Activated T-helper 17 cell treated with anti-CD3 and anti-CD28 coated beads, Interleukin-2, amount 50 U/mL, for 72 hours (primary cell): ENCODE data around the gene CRCP. TPM values are rescaled to one million over a fixed set of nuclear protein-coding genes. Genes with fewer than 3 reads are reported as not detected.
A peak's percentile ranks its signal among the peaks of the same experiment; 100 is the strongest.

ENCODE experiments used
- ATAC-seq: fragments of 150-1000 bp; cut with Tn5 transposase; replicated peaks from 2 replicates; pipeline ENCODE4 v1.10.0; 2021; ENCODE audit warnings: mild to moderate bottlenecking, moderate library complexity
- H3K27ac Mint-ChIP-seq: one replicate; pipeline ENCODE4 v1.8.0; 2022; ENCODE audit warnings: mixed read lengths
- H3K27me3 Mint-ChIP-seq: one replicate; pipeline ENCODE4 v1.8.0; 2022; ENCODE audit warnings: mixed read lengths
- H3K36me3 Mint-ChIP-seq: one replicate; pipeline ENCODE4 v1.8.0; 2022; ENCODE audit warnings: low read depth, mild to moderate bottlenecking, mixed read lengths
- H3K4me1 Mint-ChIP-seq: one replicate; pipeline ENCODE4 v1.8.0; 2022; ENCODE audit warnings: mixed read lengths
- H3K4me3 Mint-ChIP-seq: one replicate; pipeline ENCODE4 v1.8.0; 2022; ENCODE audit warnings: mild to moderate bottlenecking, mixed read lengths
- H3K9me3 Mint-ChIP-seq: one replicate; pipeline ENCODE4 v1.8.0; 2022; ENCODE audit warnings: mixed read lengths
- total RNA-seq, 2 donors: library from RNA; stranded (reverse); gene quantifications; one replicate each; pipeline ENCODE4 v1.2.3, GENCODE V29; 2022

CRCP gene
- total RNA-seq, 2 donors from 2014 or later = 19.6 to 25.7 TPM

DNA sequence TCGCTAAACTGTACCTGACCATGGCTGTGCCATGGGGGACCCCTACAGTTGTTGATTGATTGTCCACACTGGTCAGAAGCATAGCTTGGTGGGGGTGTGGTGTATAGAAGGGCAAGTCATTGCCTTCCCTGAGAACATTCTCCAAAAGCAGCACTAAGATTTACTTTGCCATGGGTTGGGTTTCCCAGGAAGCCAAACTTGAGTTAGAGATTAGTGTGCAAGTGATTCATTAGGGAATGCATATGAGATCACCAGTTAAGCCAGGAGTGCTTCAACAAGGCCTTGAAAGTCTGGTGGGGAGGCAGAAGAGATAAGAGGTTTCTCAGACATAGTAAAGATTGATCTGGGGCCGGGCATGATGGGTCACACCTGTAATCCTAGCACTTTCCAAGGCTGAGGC, 69.1 kb downstream of the CRCP start:
- ATAC-seq = no peak
- Mint-ChIP-seq H3K27ac (no peak overlapping the region), H3K27me3 (peaks cover 3% of the 10 kb centered on the region), H3K4me3 (no peak overlapping the region), H3K4me1 (no peaks in the 10 kb centered on the region), H3K36me3 (no peaks in the 10 kb centered on the region), H3K9me3 (no peaks in the 10 kb centered on the region)

DNA sequence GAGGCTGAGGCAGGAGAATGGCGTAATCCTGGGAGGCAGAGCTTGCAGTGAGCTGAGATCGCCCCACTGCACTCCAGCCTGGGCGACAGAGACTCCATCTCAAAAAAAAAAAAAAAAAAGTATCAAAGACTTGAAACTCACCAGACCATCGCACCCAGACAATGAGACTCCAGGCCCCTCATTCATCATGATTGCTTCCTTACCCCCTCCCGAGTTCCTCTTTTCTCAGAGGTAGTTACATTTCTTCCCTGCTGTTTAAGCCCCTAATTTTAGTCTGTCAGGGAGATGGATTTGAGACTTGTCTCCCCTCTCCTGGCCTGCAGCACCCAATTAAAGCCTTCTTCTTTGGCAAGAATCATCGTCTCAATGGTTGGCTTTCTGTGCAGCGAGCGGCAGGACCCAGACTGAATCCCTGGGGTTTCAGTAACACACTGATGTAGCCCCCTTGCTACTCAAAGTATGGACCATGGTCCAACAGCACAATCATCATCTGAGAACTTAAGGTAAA, 71.1 kb downstream of the CRCP start:
- no peaks in the 10 kb centered on the region for H3K4me1 Mint-ChIP-seq

GRCh38 chr7:66186991-66187390, 72.3 kb downstream of the CRCP start:
- H3K36me3 Mint-ChIP-seq = no peaks in the 10 kb centered on the region
- H3K27ac Mint-ChIP-seq = no peak overlapping the region
- no peak for ATAC-seq
- no peaks in the 10 kb centered on the region for H3K4me1 Mint-ChIP-seq
- H3K27me3 Mint-ChIP-seq = peaks cover 4% of the 10 kb centered on the region
- no peaks in the 10 kb centered on the region for H3K9me3 Mint-ChIP-seq
- no peak overlapping the region for H3K4me3 Mint-ChIP-seq

More for the DNA sequence above, 71.1 kb downstream of the CRCP start:
- no peaks in the 10 kb centered on the region for H3K36me3 Mint-ChIP-seq
- no peak overlapping the region for H3K4me3 Mint-ChIP-seq
- peaks cover 4% of the 10 kb centered on the region for H3K27me3 Mint-ChIP-seq
- H3K27ac Mint-ChIP-seq = no peak overlapping the region
- ATAC-seq = no peak
- no peaks in the 10 kb centered on the region for H3K9me3 Mint-ChIP-seq

DNA sequence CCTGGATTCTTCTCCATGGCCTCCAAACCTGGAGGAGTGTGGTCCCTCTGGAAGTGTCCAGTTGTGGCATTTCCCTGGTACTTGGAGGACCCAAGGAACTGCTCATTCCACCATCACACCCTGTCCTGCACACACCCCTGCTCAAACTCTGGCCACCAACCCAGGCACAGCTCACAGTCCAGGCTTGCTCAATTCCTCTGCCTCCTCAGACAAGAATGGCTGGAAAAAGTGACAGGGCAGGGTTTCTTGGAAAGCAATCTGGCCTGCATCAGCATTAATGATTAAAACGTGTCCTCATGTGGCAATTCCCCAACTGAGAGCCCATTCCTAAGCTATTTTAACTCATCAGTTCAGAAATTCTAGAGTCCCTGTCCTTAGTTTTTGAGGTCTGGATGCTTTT, 73.3 kb downstream of the CRCP start:
- Mint-ChIP-seq H3K9me3 (no peaks in the 10 kb centered on the region), H3K36me3 (no peaks in the 10 kb centered on the region), H3K4me3 (no peak overlapping the region), H3K4me1 (no peaks in the 10 kb centered on the region), H3K27ac (no peak overlapping the region), H3K27me3 (peaks cover 4% of the 10 kb centered on the region)
- ATAC-seq = no peak

GRCh38 chr7:66188645-66189044, 74.0 kb downstream of the CRCP start:
- no peak for ATAC-seq
- Mint-ChIP-seq H3K4me1 (no peaks in the 10 kb centered on the region), H3K9me3 (no peaks in the 10 kb centered on the region), H3K27me3 (peaks cover 4% of the 10 kb centered on the region), H3K4me3 (no peak overlapping the region), H3K27ac (no peak overlapping the region), H3K36me3 (no peaks in the 10 kb centered on the region)

GRCh38 chr7:66189695-66190503, 75.3 kb downstream of the CRCP start:
- H3K27me3 Mint-ChIP-seq = peaks cover 4% of the 10 kb centered on the region
- no peaks in the 10 kb centered on the region for H3K36me3 Mint-ChIP-seq
- H3K9me3 Mint-ChIP-seq = no peaks in the 10 kb centered on the region
- H3K27ac Mint-ChIP-seq = no peak overlapping the region
- no peak overlapping the region for H3K4me3 Mint-ChIP-seq
- no peak for ATAC-seq
- H3K4me1 Mint-ChIP-seq = no peaks in the 10 kb centered on the region

GRCh38 chr7:66190504-66190857, 75.8 kb downstream of the CRCP start:
- no peaks in the 10 kb centered on the region for H3K9me3 Mint-ChIP-seq

GRCh38 chr7:66193146-66193725, 78.6 kb downstream of the CRCP start:
- Mint-ChIP-seq H3K36me3 (no peaks in the 10 kb centered on the region), H3K27me3 (peaks cover 4% of the 10 kb centered on the region), H3K27ac (peak overlapping the region; percentile 16), H3K9me3 (no peaks in the 10 kb centered on the region), H3K4me1 (no peaks in the 10 kb centered on the region), H3K4me3 (no peak overlapping the region)
- no peak for ATAC-seq

More at GRCh38 chr7:66190504-66190857, 75.8 kb downstream of the CRCP start:
- ATAC-seq = no peak
- Mint-ChIP-seq H3K27me3 (peaks cover 4% of the 10 kb centered on the region), H3K4me1 (no peaks in the 10 kb centered on the region), H3K4me3 (no peak overlapping the region), H3K27ac (no peak overlapping the region), H3K36me3 (no peaks in the 10 kb centered on the region)

DNA sequence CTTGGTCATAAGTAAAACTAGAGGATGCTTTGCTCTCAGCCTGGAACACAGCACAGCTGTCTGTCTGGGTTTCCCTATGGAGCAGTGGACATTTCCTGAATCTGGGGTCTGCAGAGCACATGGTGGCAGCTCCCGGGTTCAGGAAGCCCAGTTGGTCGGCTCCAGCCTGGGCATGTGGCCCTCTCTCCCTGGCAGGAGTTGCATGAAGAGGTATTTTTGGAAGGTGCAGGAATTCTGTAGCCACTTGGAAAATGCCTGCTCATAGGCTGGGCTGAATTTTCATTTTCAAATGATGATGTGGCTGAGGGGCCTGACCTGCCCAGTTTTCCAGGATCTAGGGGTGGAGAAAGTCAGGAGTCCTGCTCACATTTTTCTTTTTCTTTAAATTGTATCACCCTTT, 83.8 kb downstream of the CRCP start:
- no peak for ATAC-seq
- Mint-ChIP-seq H3K27ac (no peak overlapping the region), H3K27me3 (peaks cover 7% of the 10 kb centered on the region), H3K36me3 (no peaks in the 10 kb centered on the region), H3K4me3 (no peak overlapping the region), H3K9me3 (no peaks in the 10 kb centered on the region), H3K4me1 (peaks cover 5% of the 10 kb centered on the region)

DNA sequence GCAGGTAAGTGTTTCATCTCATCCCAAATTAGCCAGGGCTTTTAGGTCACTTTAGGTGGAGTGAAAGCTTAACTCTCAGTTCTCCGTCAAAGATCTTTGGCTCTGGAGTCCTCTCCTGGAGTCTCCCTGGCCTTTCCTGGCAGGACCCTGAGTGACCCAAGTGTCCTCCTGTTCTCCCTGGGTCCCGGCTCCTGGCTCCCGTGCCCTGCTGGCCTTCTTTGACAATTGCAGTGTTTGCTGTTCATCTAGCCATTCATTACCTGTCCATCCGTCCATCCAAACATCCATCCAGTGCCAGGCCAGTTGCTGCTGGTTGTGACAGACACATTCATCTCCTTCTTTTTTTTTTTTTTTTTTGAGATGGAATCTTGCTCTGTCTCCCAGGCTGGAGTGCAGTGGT, 84.3 kb downstream of the CRCP start:
- no peak overlapping the region for H3K4me3 Mint-ChIP-seq
- H3K36me3 Mint-ChIP-seq = no peaks in the 10 kb centered on the region
- peaks cover 7% of the 10 kb centered on the region for H3K27me3 Mint-ChIP-seq
- H3K27ac Mint-ChIP-seq = no peak overlapping the region
- no peaks in the 10 kb centered on the region for H3K9me3 Mint-ChIP-seq
- ATAC-seq = no peak
- H3K4me1 Mint-ChIP-seq = peaks cover 5% of the 10 kb centered on the region

DNA sequence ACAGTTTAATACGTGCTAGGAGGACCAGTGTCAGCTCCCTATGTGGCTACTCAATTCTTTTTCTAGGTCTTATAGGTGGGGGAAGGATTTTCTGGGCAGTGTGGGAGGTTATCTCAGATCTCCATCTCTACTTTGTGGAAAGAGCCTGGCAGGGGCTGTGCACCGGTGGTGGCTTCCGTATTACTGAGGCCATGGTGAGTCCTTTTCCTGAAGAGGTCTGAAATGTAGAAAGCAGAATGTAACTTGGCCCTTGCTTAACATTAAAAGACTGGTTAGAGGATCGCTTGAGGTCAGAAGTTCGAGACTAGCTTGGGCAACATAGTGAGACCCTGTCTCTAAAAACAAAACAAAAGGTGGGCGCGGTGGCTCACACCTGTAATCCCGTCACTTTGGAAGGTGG, 87.8 kb downstream of the CRCP start:
- Mint-ChIP-seq H3K9me3 (no peaks in the 10 kb centered on the region), H3K4me1 (peaks cover 14% of the 10 kb centered on the region), H3K27ac (no peak overlapping the region), H3K27me3 (peaks cover 19% of the 10 kb centered on the region), H3K4me3 (no peak overlapping the region), H3K36me3 (no peaks in the 10 kb centered on the region)
- ATAC-seq = no peak

Other genes starting within 250 kb of the CRCP start
- 10 to 100 TPM; 10.4 to 22.8 TPM for gene VKORC1L1, start 241.8 kb upstream of the CRCP start, total RNA-seq
- gene GUSB, start 132.6 kb upstream of the CRCP start, total RNA-seq = 10 to 100 TPM; 53.4 to 66.7 TPM
- gene ASL, start 39.0 kb upstream of the CRCP start, total RNA-seq = 10 to 100 TPM; 33.8 to 34.7 TPM
- under 1 TPM; 0.84 to 0.93 TPM for gene TPST1, start 90.5 kb downstream of the CRCP start, total RNA-seq